ENCODE data around the gene EPYC. TPM values are rescaled to one million over a fixed set of nuclear protein-coding genes. Genes with fewer than 3 reads are reported as not detected.
A peak's percentile ranks its signal among the peaks of the same experiment; 100 is the strongest.

Gene EPYC
- total RNA-seq, 1 donor from 2014 or later, result not detected

GRCh38 chr12:90954921-90955320, 49.9 kb downstream of the EPYC start, which contains the start of gene CCER1:
TSS of gene CCER1 (minus strand) at chr12:90955176. CDS start at chr12:90954742, 434 bp downstream.
- DNase-seq (ENCODE audit: low spot score), result no peak
- Mint-ChIP-seq H3K36me3 (ENCODE audit: low read depth, unreplicated experiment) (no peaks in the 10 kb centered on the region), H3K27ac (ENCODE audit: unreplicated experiment) (no peak within 1 kb of the TSS), H3K4me1 (ENCODE audit: unreplicated experiment) (no peaks in the 10 kb centered on the region), H3K4me3 (ENCODE audit: unreplicated experiment) (no peak within 1 kb of the TSS), H3K9me3 (ENCODE audit: unreplicated experiment) (no peaks in the 10 kb centered on the region), H3K27me3 (ENCODE audit: unreplicated experiment) (no peaks in the 10 kb centered on the region)
- TF ChIP-seq CTCF (IDR thresholded peaks at IDR 0.05; ENCODE audit: unreplicated experiment), result no peak

DNA sequence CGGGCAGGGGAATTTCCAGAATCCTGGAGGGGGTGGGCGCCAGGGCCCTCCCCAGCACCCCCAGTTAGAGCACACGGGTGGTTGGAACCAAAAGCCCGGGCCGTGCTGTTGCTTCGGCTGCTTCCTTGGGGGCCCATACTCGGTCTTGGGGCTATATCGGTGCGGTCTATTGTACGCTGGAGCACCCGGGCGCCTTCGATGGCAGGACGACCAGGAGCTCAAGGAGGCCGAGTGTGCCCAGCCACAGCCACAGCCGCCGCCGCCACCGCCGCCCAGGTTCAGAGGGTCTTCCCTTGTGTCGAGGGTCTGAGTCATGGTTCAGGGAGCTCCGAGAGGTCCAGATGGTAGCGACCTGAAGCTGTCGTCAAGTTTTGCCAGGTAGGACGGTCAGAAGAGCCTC, 50.3 kb downstream of the EPYC start:
- Mint-ChIP-seq H3K27ac (ENCODE audit: unreplicated experiment) (no peak overlapping the region), H3K9me3 (ENCODE audit: unreplicated experiment) (no peaks in the 10 kb centered on the region), H3K4me1 (ENCODE audit: unreplicated experiment) (no peaks in the 10 kb centered on the region), H3K27me3 (ENCODE audit: unreplicated experiment) (no peaks in the 10 kb centered on the region), H3K36me3 (ENCODE audit: low read depth, unreplicated experiment) (no peaks in the 10 kb centered on the region), H3K4me3 (ENCODE audit: unreplicated experiment) (no peak overlapping the region)
- no peak for TF ChIP-seq CTCF (IDR thresholded peaks at IDR 0.05; ENCODE audit: unreplicated experiment)
- DNase-seq (ENCODE audit: low spot score), result no peak

- no peak overlapping the region for H3K27ac Mint-ChIP-seq (ENCODE audit: unreplicated experiment)
- DNase-seq (ENCODE audit: low spot score), result no peak
- TF ChIP-seq CTCF (IDR thresholded peaks at IDR 0.05; ENCODE audit: unreplicated experiment), result peak; percentile 46
- H3K27me3 Mint-ChIP-seq (ENCODE audit: unreplicated experiment), result no peaks in the 10 kb centered on the region
- no peaks in the 10 kb centered on the region for H3K9me3 Mint-ChIP-seq (ENCODE audit: unreplicated experiment)
- H3K4me1 Mint-ChIP-seq (ENCODE audit: unreplicated experiment), result no peaks in the 10 kb centered on the region
- no peaks in the 10 kb centered on the region for H3K36me3 Mint-ChIP-seq (ENCODE audit: low read depth, unreplicated experiment)
- H3K4me3 Mint-ChIP-seq (ENCODE audit: unreplicated experiment), result no peak overlapping the region
Measured at GRCh38 chr12:90953956-90954421, 50.8 kb downstream of the EPYC start.

DNA sequence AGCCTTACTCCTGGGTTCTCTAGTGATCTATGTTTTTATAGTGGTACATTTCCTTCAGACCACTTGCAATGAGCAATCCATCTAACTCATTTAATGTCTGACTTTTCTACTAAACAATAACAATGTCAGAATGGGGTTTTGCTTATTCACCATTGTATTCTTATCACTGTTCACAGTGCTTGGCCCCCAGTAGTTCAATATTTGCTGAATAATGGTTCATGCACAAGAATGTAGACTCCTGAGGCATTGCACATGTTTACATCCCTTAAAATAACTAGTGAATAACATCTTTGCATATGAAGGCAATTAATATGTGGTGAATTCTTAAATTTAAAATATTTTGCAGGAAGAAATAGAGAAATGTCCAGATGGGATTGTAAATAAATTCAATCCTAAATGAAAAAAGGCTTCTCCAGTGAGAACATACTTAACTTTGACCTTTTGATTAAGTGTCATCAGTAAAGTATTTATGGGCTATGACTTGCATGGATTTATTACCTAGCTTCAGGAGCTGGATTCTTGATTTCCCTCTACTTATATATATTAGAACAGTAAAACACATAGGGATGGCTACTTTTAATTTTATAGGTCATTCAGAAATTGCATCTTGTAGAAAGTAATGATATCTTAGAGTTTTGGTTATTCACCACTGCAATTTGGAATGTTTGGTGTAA, 53.2 kb downstream of the EPYC start:
- DNase-seq (ENCODE audit: low spot score), result no peak
- no peaks in the 10 kb centered on the region for H3K27me3 Mint-ChIP-seq (ENCODE audit: unreplicated experiment)
- H3K4me1 Mint-ChIP-seq (ENCODE audit: unreplicated experiment), result no peaks in the 10 kb centered on the region
- H3K27ac Mint-ChIP-seq (ENCODE audit: unreplicated experiment), result no peak overlapping the region
- no peaks in the 10 kb centered on the region for H3K9me3 Mint-ChIP-seq (ENCODE audit: unreplicated experiment)
- H3K36me3 Mint-ChIP-seq (ENCODE audit: low read depth, unreplicated experiment), result no peaks in the 10 kb centered on the region
- no peak for TF ChIP-seq CTCF (IDR thresholded peaks at IDR 0.05; ENCODE audit: unreplicated experiment)
- no peak overlapping the region for H3K4me3 Mint-ChIP-seq (ENCODE audit: unreplicated experiment)

- no peak overlapping the region for H3K27ac Mint-ChIP-seq (ENCODE audit: unreplicated experiment)
- no peaks in the 10 kb centered on the region for H3K27me3 Mint-ChIP-seq (ENCODE audit: unreplicated experiment)
- DNase-seq (ENCODE audit: low spot score), result no peak
- no peak for TF ChIP-seq CTCF (IDR thresholded peaks at IDR 0.05; ENCODE audit: unreplicated experiment)
- no peaks in the 10 kb centered on the region for H3K36me3 Mint-ChIP-seq (ENCODE audit: low read depth, unreplicated experiment)
- H3K4me3 Mint-ChIP-seq (ENCODE audit: unreplicated experiment), result no peak overlapping the region
- H3K9me3 Mint-ChIP-seq (ENCODE audit: unreplicated experiment), result no peaks in the 10 kb centered on the region
- H3K4me1 Mint-ChIP-seq (ENCODE audit: unreplicated experiment), result no peaks in the 10 kb centered on the region
Measured at GRCh38 chr12:90947869-90948268, 56.9 kb downstream of the EPYC start.
